H9 (cell line): ENCODE measurements around the gene GDI1. TPM values are rescaled to one million over a fixed set of nuclear protein-coding genes. Genes with fewer than 3 reads are reported as not detected.

Experiments used
- DNase-seq: peaks from one replicate; pipeline ENCODE4 v3.0.0-alpha.2; 2017
- H2AFZ ChIP-seq: one replicate; pipeline ENCODE4 v1.6.1; 2013; ENCODE audit warnings: mild to moderate bottlenecking, low read length, control low read depth, moderate library complexity
- H2AK5ac ChIP-seq: 2 replicates; pipeline ENCODE4 v1.6.1; 2013; ENCODE audit warnings: low read length, control low read depth, mixed read lengths; ENCODE audit not compliant: insufficient read length
- H2BK120ac ChIP-seq: one replicate; pipeline ENCODE4 v1.6.1; 2013; ENCODE audit warnings: low read depth, mild to moderate bottlenecking, low read length, control low read depth, inconsistent platforms; ENCODE audit not compliant: poor library complexity, severe bottlenecking
- H2BK12ac ChIP-seq: 2 replicates; pipeline ENCODE4 v1.6.1; 2013; ENCODE audit warnings: low read length, control low read depth, mixed read lengths, low read depth; ENCODE audit not compliant: insufficient read length
- H2BK15ac ChIP-seq: 2 replicates; pipeline ENCODE4 v1.6.1; 2013; ENCODE audit warnings: low read depth, low read length, control low read depth
- H2BK20ac ChIP-seq: one replicate; pipeline ENCODE4 v1.6.1; 2013; ENCODE audit warnings: low read depth, mild to moderate bottlenecking, low read length, control low read depth, inconsistent platforms; ENCODE audit not compliant: poor library complexity, severe bottlenecking
- H2BK5ac ChIP-seq: 2 replicates; pipeline ENCODE4 v1.6.1; 2013; ENCODE audit warnings: low read length, control low read depth, mixed read lengths; ENCODE audit not compliant: insufficient read length
- H3K14ac ChIP-seq: 2 replicates; pipeline ENCODE4 v1.6.1; 2013; ENCODE audit warnings: low read length, control low read depth; ENCODE audit not compliant: insufficient read depth
- H3K18ac ChIP-seq: 2 replicates; pipeline ENCODE4 v1.6.1; 2013; ENCODE audit warnings: low read depth, mild to moderate bottlenecking, mixed read lengths, low read length, control low read depth; ENCODE audit not compliant: insufficient read length
- H3K23ac ChIP-seq: 2 replicates; pipeline ENCODE4 v1.6.1; 2013; ENCODE audit warnings: low read length, control low read depth, mixed read lengths, low read depth; ENCODE audit not compliant: insufficient read length
- H3K23me2 ChIP-seq: 2 replicates; pipeline ENCODE4 v1.6.1; 2013; ENCODE audit warnings: low read depth, mild to moderate bottlenecking, mixed read lengths, low read length, control low read depth; ENCODE audit not compliant: insufficient read length, poor library complexity, severe bottlenecking
- H3K27ac ChIP-seq: 2 replicates; pipeline ENCODE4 v1.5.1; 2013; ENCODE audit warnings: low read length, control low read depth, mixed read lengths, low read depth; ENCODE audit not compliant: insufficient read length
- H3K27me3 ChIP-seq: 2 replicates; pipeline ENCODE4 v1.6.1; 2013; ENCODE audit warnings: low read length, control low read depth, inconsistent platforms; ENCODE audit not compliant: insufficient read depth
- H3K4ac ChIP-seq: 2 replicates; pipeline ENCODE4 v1.6.1; 2013; ENCODE audit warnings: low read depth, mild to moderate bottlenecking, control low read depth, inconsistent platforms, low read length, moderate library complexity
- H3K4me1 ChIP-seq: 2 replicates; pipeline ENCODE4 v1.6.1; 2013; ENCODE audit warnings: low read length, control low read depth, inconsistent platforms; ENCODE audit not compliant: insufficient read depth
- H3K4me2 ChIP-seq: 2 replicates; pipeline ENCODE4 v1.6.1; 2013; ENCODE audit warnings: low read length, control low read depth, mixed read lengths; ENCODE audit not compliant: insufficient read length, insufficient read depth
- H3K56ac ChIP-seq: 2 replicates; pipeline ENCODE4 v1.6.1; 2013; ENCODE audit warnings: low read depth, mild to moderate bottlenecking, mixed read lengths, low read length, control low read depth; ENCODE audit not compliant: insufficient read length
- H3K79me1 ChIP-seq: 2 replicates; pipeline ENCODE4 v1.6.1; 2013; ENCODE audit warnings: low read depth, mild to moderate bottlenecking, moderate library complexity, low read length, control low read depth, inconsistent platforms; ENCODE audit not compliant: insufficient read depth, poor library complexity, severe bottlenecking
- H3K79me2 ChIP-seq: 2 replicates; pipeline ENCODE4 v1.6.1; 2013; ENCODE audit warnings: low read length, control low read depth, inconsistent platforms; ENCODE audit not compliant: insufficient read depth
- H3K9ac ChIP-seq: 2 replicates; pipeline ENCODE4 v1.6.1; 2013; ENCODE audit warnings: low read length, control low read depth, mixed read lengths; ENCODE audit not compliant: insufficient read length; ENCODE audit errors: extremely low read depth
- H3K9me3 ChIP-seq: one replicate; pipeline ENCODE4 v1.6.1; 2013; ENCODE audit warnings: low read depth, low read length, inconsistent platforms; ENCODE audit not compliant: control insufficient read depth
- H3T11ph ChIP-seq: one replicate; pipeline ENCODE4 v1.6.1; 2013; ENCODE audit warnings: mild to moderate bottlenecking, low read length, control low read depth, inconsistent platforms
- H4K20me1 ChIP-seq: one replicate; pipeline ENCODE4 v1.6.1; 2013; ENCODE audit not compliant: control insufficient read depth, insufficient read length, insufficient read depth
- H4K5ac ChIP-seq: 2 replicates; pipeline ENCODE4 v1.6.1; 2013; ENCODE audit warnings: low read depth, mild to moderate bottlenecking, mixed read lengths, low read length, control low read depth; ENCODE audit not compliant: insufficient read length
- H4K8ac ChIP-seq: replicated peaks from 2 replicates; pipeline ENCODE4 v1.6.1; 2013; ENCODE audit warnings: low read length, control low read depth, mixed read lengths, low read depth; ENCODE audit not compliant: insufficient read length
- H4K91ac ChIP-seq: 2 replicates; pipeline ENCODE4 v1.6.1; 2013; ENCODE audit warnings: low read depth, mild to moderate bottlenecking, moderate library complexity, mixed read lengths, low read length, control low read depth; ENCODE audit not compliant: insufficient read length
- H3K27ac Mint-ChIP-seq, 3 experiments: 2 replicates in 2 of 3; 3 replicates in 1 of 3; pipeline ENCODE4 v1.8.0; 2020 to 2021; ENCODE audit warnings: mixed read lengths in 3 of 3, mild to moderate bottlenecking in 1 of 3, moderate library complexity in 1 of 3
- H3K27me3 Mint-ChIP-seq: 2 replicates; pipeline ENCODE4 v1.8.0; 2021; ENCODE audit warnings: low read depth, mild to moderate bottlenecking, moderate library complexity, mixed read lengths
- H3K36me3 Mint-ChIP-seq, 3 experiments: 2 replicates in 2 of 3; 3 replicates in 1 of 3; pipeline ENCODE4 v1.8.0; 2020 to 2021; ENCODE audit warnings: low read depth in 3 of 3, mixed read lengths in 3 of 3; ENCODE audit not compliant: insufficient read depth in 1 of 3
- H3K4me1 Mint-ChIP-seq, 2 experiments: 2 replicates each; pipeline ENCODE4 v1.8.0; 2020; ENCODE audit warnings: mixed read lengths in 2 of 2
- H3K4me3 Mint-ChIP-seq, 2 experiments: 2 replicates in 1 of 2; 3 replicates in 1 of 2; pipeline ENCODE4 v1.8.0; 2020 to 2021; ENCODE audit warnings: mild to moderate bottlenecking in 2 of 2, mixed read lengths in 2 of 2, moderate library complexity in 1 of 2
- H3K9me3 Mint-ChIP-seq, 2 experiments: 2 replicates in 1 of 2; 3 replicates in 1 of 2; pipeline ENCODE4 v1.8.0; 2020; ENCODE audit warnings: mild to moderate bottlenecking in 2 of 2, mixed read lengths in 2 of 2, moderate library complexity in 1 of 2
- CTCF ChIP-seq: fragments of 200-600 bp; sonication (generic); conservative IDR thresholded peaks from 3 replicates; pipeline ENCODE4 v1.8.0; 2021; ENCODE audit warnings: antibody characterized with exemption, mild to moderate bottlenecking
- WGBS: extraction: QIAGEN DNeasy Blood & Tissue Kit; methylation state at CpG from one replicate; pipeline ENCODE4 v1.1.7; 2013; ENCODE audit warnings: missing lambda C conversion rate, low lambda C conversion rate, mixed read lengths; ENCODE audit not compliant: insufficient read length; ENCODE audit errors: extremely low coverage; 5-methylcytosine and 5-hydroxymethylcytosine counted together
- total RNA-seq: library from RNA; stranded (reverse); gene quantifications from 2 replicates; pipeline ENCODE4 v1.2.1, GENCODE V29; 2021

Gene GDI1
- total RNA-seq, 1 experiment from 2014 or later: 111 TPM

GRCh38 chrX:154441984-154442707, 5.2 kb downstream of the GDI1 start:
- no peak overlapping the region for H3K14ac ChIP-seq
- no peak overlapping the region for H3K27ac ChIP-seq
- H3K9me3 ChIP-seq: peaks cover 33% of the 10 kb centered on the region
- Mint-ChIP-seq H3K4me1 (peaks cover 8 to 10% of the 10 kb centered on the region in 2 experiments), H3K27me3 (no peaks in the 10 kb centered on the region; the same call in none of the 2 replicates), H3K9me3 (peaks cover 61 to 80% of the 10 kb centered on the region in 2 experiments), H3K27ac (no peak overlapping the region), H3K4me3 (no peak overlapping the region), H3K36me3 (peaks cover 25 to 66% (median 63%) of the 10 kb centered on the region in 3 experiments)
- H2BK12ac ChIP-seq: no peak overlapping the region
- H3K4ac ChIP-seq: no peak overlapping the region
- H3K23ac ChIP-seq: no peak overlapping the region
- no peaks in the 10 kb centered on the region for H4K20me1 ChIP-seq
- H3K18ac ChIP-seq: no peak overlapping the region
- no peak overlapping the region for H3K56ac ChIP-seq
- no peaks in the 10 kb centered on the region for H3K27me3 ChIP-seq
- no peak for TF ChIP-seq CTCF
- H3K79me1 ChIP-seq: no peaks in the 10 kb centered on the region
- H3T11ph ChIP-seq: no peak overlapping the region
- no peak overlapping the region for H4K5ac ChIP-seq
- no CpG with 5 or more reads among the region's 21 CpGs for WGBS
- no peak overlapping the region for H2AK5ac ChIP-seq
- no peak overlapping the region for H3K4me2 ChIP-seq
- H4K91ac ChIP-seq: no peak overlapping the region
- DNase-seq: no peak
- H2BK120ac ChIP-seq: no peak overlapping the region
- no peak overlapping the region for H2BK20ac ChIP-seq
- no peak overlapping the region for H3K9ac ChIP-seq
- H3K23me2 ChIP-seq: peaks cover 10% of the 10 kb centered on the region
- H3K79me2 ChIP-seq: peaks cover 2% of the 10 kb centered on the region; the same call in 1 of the 2 replicates
- H2AFZ ChIP-seq: no peak overlapping the region
- no peak overlapping the region for H2BK5ac ChIP-seq
- no peak overlapping the region for H2BK15ac ChIP-seq
- H4K8ac ChIP-seq: no peak overlapping the region
- H3K4me1 ChIP-seq: no peaks in the 10 kb centered on the region
